GM12864 (cell line): ENCODE data around the gene PPM1B.
"Not testable (repeated sequence)": the region's sequence is repeated elsewhere in the genome, so short reads cannot be mapped to it uniquely, and the experiment has no call there.

Source experiments
- DNase-seq: peaks from one replicate; pipeline ENCODE4 v3.0.0-alpha.2; 2011; ENCODE audit warnings: low read depth
- H3K4me3 ChIP-seq: 2 replicates; pipeline ENCODE4 v1.5.1; 2011; ENCODE audit warnings: mild to moderate bottlenecking, low read depth, low read length, control low read depth
- CTCF ChIP-seq: IDR thresholded peaks from 2 replicates; pipeline ENCODE4 v1.5.1; 2011; ENCODE audit warnings: low read depth, mild to moderate bottlenecking, moderate library complexity, low read length, control low read depth, inconsistent platforms; ENCODE audit errors: missing control alignments

The PPM1B gene

GRCh38 chr2:44131177-44131576 is 37.5 kb upstream of the PPM1B start:
- no peak overlapping the region for H3K4me3 ChIP-seq
- no peak for DNase-seq
- TF ChIP-seq CTCF: no peak

DNA sequence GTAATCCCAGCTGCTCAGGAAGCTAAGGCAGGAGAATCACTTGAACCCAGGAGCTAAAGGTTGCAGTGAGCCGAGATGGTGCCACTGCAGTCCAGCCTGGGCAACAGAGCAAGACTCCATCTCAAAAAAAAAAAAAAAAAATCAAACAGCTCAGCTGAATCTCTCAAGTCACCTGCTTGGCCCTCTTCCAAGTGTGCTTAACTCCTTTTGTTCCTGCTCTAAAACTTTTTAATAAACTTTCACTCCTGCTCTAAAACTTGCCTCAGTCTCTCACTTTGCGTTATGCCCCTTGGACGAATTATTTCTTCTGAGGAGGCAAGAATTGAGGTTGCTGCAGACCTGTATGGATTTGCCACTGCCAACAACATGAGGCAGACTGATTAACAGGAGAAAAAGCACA is 35.1 kb upstream of the PPM1B start:
- not testable (repeated sequence) for H3K4me3 ChIP-seq, DNase-seq

DNA sequence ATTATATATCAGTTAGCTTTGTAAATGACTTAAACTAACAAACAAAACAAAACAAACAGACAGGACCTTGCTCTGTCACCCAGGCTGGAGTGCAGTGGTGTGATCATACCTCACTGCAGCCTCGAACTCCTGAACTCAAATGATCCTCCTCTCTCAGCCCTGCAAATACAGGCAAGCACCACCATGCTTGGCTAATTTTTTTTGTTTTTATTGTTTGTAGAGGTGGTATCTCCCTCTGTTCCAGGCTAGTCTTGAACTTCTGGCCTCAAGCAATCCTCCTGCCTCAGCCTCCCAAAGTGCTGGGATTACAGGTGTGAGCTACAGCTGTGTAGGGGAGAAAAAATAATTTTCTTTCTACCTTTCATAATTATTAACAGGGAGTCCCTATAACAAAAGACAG is 33.8 kb upstream of the PPM1B start:
- DNase-seq: no peak
- no peak for TF ChIP-seq CTCF
- no peak overlapping the region for H3K4me3 ChIP-seq

DNA sequence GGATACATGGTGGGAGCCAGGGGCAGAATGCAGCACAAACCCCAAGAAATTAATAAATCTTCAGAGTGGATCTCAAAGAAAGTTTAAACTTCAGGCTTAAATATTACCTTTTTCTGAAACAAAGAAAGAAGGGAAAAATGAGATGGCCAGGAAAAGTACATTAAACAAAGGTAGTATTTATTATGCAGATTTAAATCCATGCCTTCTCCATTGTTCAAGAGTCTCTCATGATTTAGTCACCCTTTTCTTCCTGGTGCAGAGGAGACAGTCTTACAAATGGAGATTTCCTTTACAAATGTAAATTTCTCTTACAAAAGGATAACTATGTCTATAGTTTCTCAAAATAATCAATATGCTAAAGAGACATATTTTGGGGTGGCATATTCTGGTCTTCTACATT is 33.4 kb upstream of the PPM1B start:
- no peak for DNase-seq
- no peak for TF ChIP-seq CTCF
- H3K4me3 ChIP-seq: no peak overlapping the region

DNA sequence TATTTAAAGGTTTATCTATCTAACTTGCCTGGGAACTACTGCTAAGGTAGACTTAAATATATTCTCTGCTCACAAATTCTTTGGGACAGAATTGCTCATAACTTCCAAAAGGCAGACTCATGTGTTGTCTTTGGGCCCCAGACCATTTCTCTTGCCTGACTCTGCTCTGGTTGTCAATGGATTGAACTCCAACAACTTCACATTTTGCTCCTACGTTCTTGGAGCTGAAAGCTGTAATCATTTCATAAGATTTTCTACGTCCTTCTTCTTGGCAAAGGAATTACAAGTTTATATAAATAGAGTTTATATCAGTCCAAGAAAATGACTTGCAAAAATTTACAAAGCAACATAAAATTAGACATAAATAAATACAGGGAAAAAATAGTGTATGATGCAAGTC is 32.9 kb upstream of the PPM1B start:
- no peak overlapping the region for H3K4me3 ChIP-seq
- no peak for DNase-seq
- no peak for TF ChIP-seq CTCF

DNA sequence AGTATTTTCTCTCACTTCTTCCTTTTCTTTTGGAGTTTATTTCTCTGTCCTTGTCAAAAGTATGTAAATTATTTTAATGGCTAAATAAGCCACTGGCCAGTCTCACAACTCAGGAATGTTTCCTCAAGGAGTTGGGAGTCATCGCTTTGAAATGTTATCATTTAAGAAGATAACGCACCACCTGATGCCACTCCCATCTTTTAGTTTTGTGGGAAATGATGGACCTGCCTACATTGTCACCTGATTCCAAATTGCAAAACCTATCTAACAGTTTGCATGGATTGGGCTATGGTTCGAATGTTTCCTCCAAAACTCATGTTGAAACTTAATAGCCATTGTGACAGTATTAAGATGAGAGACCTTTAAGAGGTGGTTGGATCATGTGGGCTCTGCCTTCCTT is 32.4 kb upstream of the PPM1B start:
- no peak for DNase-seq
- no peak for TF ChIP-seq CTCF
- H3K4me3 ChIP-seq: no peak overlapping the region

GRCh38 chr2:44137048-44137447 is 31.6 kb upstream of the PPM1B start:
- no peak for TF ChIP-seq CTCF
- no peak for DNase-seq
- no peak overlapping the region for H3K4me3 ChIP-seq

- DNase-seq: no peak
- TF ChIP-seq CTCF: no peak
- H3K4me3 ChIP-seq: no peak overlapping the region
These were observed 30.7 kb upstream of the PPM1B start for GRCh38 chr2:44137872-44138551.
